ENCODE data around the gene ZMYND11.
"Not testable (repeated sequence)": the region's sequence is repeated elsewhere in the genome, so short reads cannot be mapped to it uniquely, and the experiment has no call there.

The ZMYND11 gene

GRCh38 chr10:247480-247879 is 112.2 kb downstream of the ZMYND11 start:
- Histone ChIP-seq H3K9ac (ENCODE audit: low read length) (no peak overlapping the region), H3K27me3 (ENCODE audit: control insufficient read depth, insufficient read depth, low read length) (no peaks in the 10 kb centered on the region), H3K4me1 (ENCODE audit: control insufficient read depth, insufficient read depth, low read length) (no peaks in the 10 kb centered on the region), H3K4me3 (ENCODE audit: low read depth, low read length) (no peak overlapping the region), H3K27ac (ENCODE audit: low read depth, low read length) (no peak overlapping the region), H3K36me3 (ENCODE audit: control insufficient read depth, insufficient read depth, low read length) (peaks cover 60% of the 10 kb centered on the region), H3K9me3 (ENCODE audit: control insufficient read depth, insufficient read depth, low read depth, low read length) (no peaks in the 10 kb centered on the region)

GRCh38 chr10:248307-248706 is 113.1 kb downstream of the ZMYND11 start:
- H3K27me3 ChIP-seq (ENCODE audit: control insufficient read depth, insufficient read depth, low read length): no peaks in the 10 kb centered on the region
- no peaks in the 10 kb centered on the region for H3K9me3 ChIP-seq (ENCODE audit: control insufficient read depth, insufficient read depth, low read depth, low read length)
- H3K9ac ChIP-seq (ENCODE audit: low read length): no peak overlapping the region
- H3K27ac ChIP-seq (ENCODE audit: low read depth, low read length): no peak overlapping the region
- no peak overlapping the region for H3K4me3 ChIP-seq (ENCODE audit: low read depth, low read length)
- no peaks in the 10 kb centered on the region for H3K4me1 ChIP-seq (ENCODE audit: control insufficient read depth, insufficient read depth, low read length)
- H3K36me3 ChIP-seq (ENCODE audit: control insufficient read depth, insufficient read depth, low read length): peaks cover 55% of the 10 kb centered on the region

- H3K4me1 ChIP-seq (ENCODE audit: control insufficient read depth, insufficient read depth, low read length): no peaks in the 10 kb centered on the region
- no peak overlapping the region for H3K4me3 ChIP-seq (ENCODE audit: low read depth, low read length)
- no peak overlapping the region for H3K9ac ChIP-seq (ENCODE audit: low read length)
- H3K36me3 ChIP-seq (ENCODE audit: control insufficient read depth, insufficient read depth, low read length): peaks cover 48% of the 10 kb centered on the region
- no peaks in the 10 kb centered on the region for H3K9me3 ChIP-seq (ENCODE audit: control insufficient read depth, insufficient read depth, low read depth, low read length)
- no peak overlapping the region for H3K27ac ChIP-seq (ENCODE audit: low read depth, low read length)
- H3K27me3 ChIP-seq (ENCODE audit: control insufficient read depth, insufficient read depth, low read length): no peaks in the 10 kb centered on the region
Observed at GRCh38 chr10:251982-252582, 116.8 kb downstream of the ZMYND11 start.

GRCh38 chr10:260819-261429 is 125.7 kb downstream of the ZMYND11 start:
- no peak overlapping the region for H3K27ac ChIP-seq (ENCODE audit: low read depth, low read length)
- no peaks in the 10 kb centered on the region for H3K4me1 ChIP-seq (ENCODE audit: control insufficient read depth, insufficient read depth, low read length)
- no peak overlapping the region for H3K4me3 ChIP-seq (ENCODE audit: low read depth, low read length)
- H3K36me3 ChIP-seq (ENCODE audit: control insufficient read depth, insufficient read depth, low read length): no peaks in the 10 kb centered on the region
- H3K9me3 ChIP-seq (ENCODE audit: control insufficient read depth, insufficient read depth, low read depth, low read length): no peaks in the 10 kb centered on the region
- H3K9ac ChIP-seq (ENCODE audit: low read length): no peak overlapping the region
- no peaks in the 10 kb centered on the region for H3K27me3 ChIP-seq (ENCODE audit: control insufficient read depth, insufficient read depth, low read length)

GRCh38 chr10:264160-265073 is 129.2 kb downstream of the ZMYND11 start:
- H3K36me3 ChIP-seq (ENCODE audit: control insufficient read depth, insufficient read depth, low read length); H3K27me3 ChIP-seq (ENCODE audit: control insufficient read depth, insufficient read depth, low read length); H3K4me3 ChIP-seq (ENCODE audit: low read depth, low read length); H3K27ac ChIP-seq (ENCODE audit: low read depth, low read length); H3K9me3 ChIP-seq (ENCODE audit: control insufficient read depth, insufficient read depth, low read depth, low read length); H3K4me1 ChIP-seq (ENCODE audit: control insufficient read depth, insufficient read depth, low read length); H3K9ac ChIP-seq (ENCODE audit: low read length): not testable (repeated sequence)

GRCh38 chr10:265074-265440 is 129.8 kb downstream of the ZMYND11 start:
- not testable (repeated sequence) for H3K27ac ChIP-seq (ENCODE audit: low read depth, low read length); H3K9ac ChIP-seq (ENCODE audit: low read length); H3K36me3 ChIP-seq (ENCODE audit: control insufficient read depth, insufficient read depth, low read length); H3K4me3 ChIP-seq (ENCODE audit: low read depth, low read length); H3K4me1 ChIP-seq (ENCODE audit: control insufficient read depth, insufficient read depth, low read length); H3K27me3 ChIP-seq (ENCODE audit: control insufficient read depth, insufficient read depth, low read length); H3K9me3 ChIP-seq (ENCODE audit: control insufficient read depth, insufficient read depth, low read depth, low read length)

GRCh38 chr10:265816-266588 is 130.7 kb downstream of the ZMYND11 start:
- not testable (repeated sequence) for H3K27me3 ChIP-seq (ENCODE audit: control insufficient read depth, insufficient read depth, low read length); H3K4me1 ChIP-seq (ENCODE audit: control insufficient read depth, insufficient read depth, low read length); H3K9ac ChIP-seq (ENCODE audit: low read length); H3K36me3 ChIP-seq (ENCODE audit: control insufficient read depth, insufficient read depth, low read length); H3K27ac ChIP-seq (ENCODE audit: low read depth, low read length); H3K9me3 ChIP-seq (ENCODE audit: control insufficient read depth, insufficient read depth, low read depth, low read length); H3K4me3 ChIP-seq (ENCODE audit: low read depth, low read length)

GRCh38 chr10:266974-267425 is 131.7 kb downstream of the ZMYND11 start:
- H3K27ac ChIP-seq (ENCODE audit: low read depth, low read length): no peak overlapping the region
- H3K27me3 ChIP-seq (ENCODE audit: control insufficient read depth, insufficient read depth, low read length): no peaks in the 10 kb centered on the region

GRCh38 chr10:267705-268104 is 132.4 kb downstream of the ZMYND11 start:
- Histone ChIP-seq H3K9me3 (ENCODE audit: control insufficient read depth, insufficient read depth, low read depth, low read length) (no peaks in the 10 kb centered on the region), H3K4me3 (ENCODE audit: low read depth, low read length) (no peak overlapping the region), H3K36me3 (ENCODE audit: control insufficient read depth, insufficient read depth, low read length) (no peaks in the 10 kb centered on the region), H3K27me3 (ENCODE audit: control insufficient read depth, insufficient read depth, low read length) (no peaks in the 10 kb centered on the region), H3K4me1 (ENCODE audit: control insufficient read depth, insufficient read depth, low read length) (peaks cover 3% of the 10 kb centered on the region; the same call in 1 of the 2 replicates), H3K27ac (ENCODE audit: low read depth, low read length) (no peak overlapping the region), H3K9ac (ENCODE audit: low read length) (no peak overlapping the region)

More at GRCh38 chr10:266974-267425, 131.7 kb downstream of the ZMYND11 start:
- Histone ChIP-seq H3K4me3 (ENCODE audit: low read depth, low read length) (no peak overlapping the region), H3K4me1 (ENCODE audit: control insufficient read depth, insufficient read depth, low read length) (peaks cover 3% of the 10 kb centered on the region; the same call in 1 of the 2 replicates), H3K9ac (ENCODE audit: low read length) (no peak overlapping the region), H3K36me3 (ENCODE audit: control insufficient read depth, insufficient read depth, low read length) (no peaks in the 10 kb centered on the region), H3K9me3 (ENCODE audit: control insufficient read depth, insufficient read depth, low read depth, low read length) (no peaks in the 10 kb centered on the region)

GRCh38 chr10:269440-270074 is 134.3 kb downstream of the ZMYND11 start:
- H3K9me3 ChIP-seq (ENCODE audit: control insufficient read depth, insufficient read depth, low read depth, low read length): no peaks in the 10 kb centered on the region
- H3K27me3 ChIP-seq (ENCODE audit: control insufficient read depth, insufficient read depth, low read length): no peaks in the 10 kb centered on the region
- peaks cover 3% of the 10 kb centered on the region; the same call in 1 of the 2 replicates for H3K4me1 ChIP-seq (ENCODE audit: control insufficient read depth, insufficient read depth, low read length)

More at GRCh38 chr10:269440-270074, 134.3 kb downstream of the ZMYND11 start:
- Histone ChIP-seq H3K4me3 (ENCODE audit: low read depth, low read length) (no peak overlapping the region), H3K9ac (ENCODE audit: low read length) (no peak overlapping the region), H3K36me3 (ENCODE audit: control insufficient read depth, insufficient read depth, low read length) (no peaks in the 10 kb centered on the region), H3K27ac (ENCODE audit: low read depth, low read length) (no peak overlapping the region)

Data from HUES6 (cell line).